GM19035 (cell line): ENCODE measurements around the gene CACNA1G.

Source experiments
- ATAC-seq: cut with Tn5 transposase; IDR thresholded peaks from one replicate; pipeline ENCODE4 v1.9.1; 2021; ENCODE audit not compliant: unreplicated experiment

Gene CACNA1G

GRCh38 chr17:50630524-50631194 is 70.1 kb downstream of the CACNA1G start:
- ATAC-seq: no peak

GRCh38 chr17:50631195-50631907 is 70.8 kb downstream of the CACNA1G start:
- no peak for ATAC-seq

- no peak for ATAC-seq
Observed at GRCh38 chr17:50631908-50632571, 71.5 kb downstream of the CACNA1G start.

GRCh38 chr17:50632637-50633036 is 72.1 kb downstream of the CACNA1G start:
- no peak for ATAC-seq

GRCh38 chr17:50633683-50634082 is 73.2 kb downstream of the CACNA1G start:
- no peak for ATAC-seq

- no peak for ATAC-seq
Observed at GRCh38 chr17:50634224-50634914, 73.9 kb downstream of the CACNA1G start, which contains the start of gene ABCC3. Gene ABCC3, plus strand, starts transcription at chr17:50634881. Its CDS starts 56 bp downstream, at chr17:50634937.

GRCh38 chr17:50634915-50635731 is 74.6 kb downstream of the CACNA1G start:
- no peak for ATAC-seq

- ATAC-seq: no peak
Observed at GRCh38 chr17:50635732-50635981, 75.1 kb downstream of the CACNA1G start.

- no peak for ATAC-seq
Observed at GRCh38 chr17:50635982-50636803, 75.7 kb downstream of the CACNA1G start.

GRCh38 chr17:50636804-50637195 is 76.3 kb downstream of the CACNA1G start:
- ATAC-seq: no peak

- ATAC-seq: no peak
Observed at GRCh38 chr17:50637829-50638605, 77.5 kb downstream of the CACNA1G start.

GRCh38 chr17:50638606-50638965 is 78.1 kb downstream of the CACNA1G start:
- no peak for ATAC-seq

- ATAC-seq: no peak
Observed at GRCh38 chr17:50638966-50639713, 78.6 kb downstream of the CACNA1G start.

- no peak for ATAC-seq
Observed at GRCh38 chr17:50640686-50641351, 80.3 kb downstream of the CACNA1G start.

- ATAC-seq: no peak
Observed at GRCh38 chr17:50641357-50641756, 80.8 kb downstream of the CACNA1G start.

GRCh38 chr17:50642071-50642721 is 81.7 kb downstream of the CACNA1G start:
- ATAC-seq: no peak
